Pancreas (tissue), 10 donors: ENCODE measurements around the gene WWOX. TPM values are rescaled to one million over a fixed set of nuclear protein-coding genes. Genes with fewer than 3 reads are reported as not detected.

Source experiments
- ATAC-seq, 4 donors: fragments of 200-7000 bp; cut with Tn5 transposase; one replicate each; pipeline versions ENCODE4 v1.8.0 to v1.9.1; 2020; ENCODE audit warnings: mild to moderate bottlenecking in 4 of 4, moderate library complexity in 4 of 4
- DNase-seq, 6 donors: peaks; one replicate each; pipeline ENCODE4 v3.0.0-alpha.2; 2020
- FAIRE-seq: peaks from 2 replicates; lab custom pipeline; 2012; peaks lifted over from hg19 to GRCh38; lab: Jason Lieb, UNC
- H3K27ac ChIP-seq, 4 donors: fragments of 200-600 bp; sonication (generic); 1 replicate in 3 of 4; 2 replicates in 1 of 4; pipeline versions ENCODE4 v1.5.0 to v1.8.0; 2020
- H3K27me3 ChIP-seq, 4 donors: fragments of 200-600 bp; one replicate each; pipeline ENCODE4 v1.8.0; 2021
- H3K36me3 ChIP-seq, 3 donors: fragments of 200-600 bp; sonication (generic) in 1 of 3; one replicate each; pipeline versions ENCODE4 v1.5.0 to v1.8.0; 2020 to 2021
- H3K4me1 ChIP-seq, 3 donors: fragments of 200-600 bp; one replicate each; pipeline ENCODE4 v1.8.0; 2021
- H3K4me3 ChIP-seq, 4 donors: fragments of 200-600 bp; sonication (generic) in 2 of 4; one replicate each; pipeline versions ENCODE4 v1.5.0 to v1.8.0; 2020 to 2021
- H3K9me3 ChIP-seq, 4 donors: fragments of 200-600 bp; one replicate each; pipeline ENCODE4 v1.8.0; 2021
- CTCF ChIP-seq, 4 donors: fragments of 200-600 bp; sonication (generic) in 3 of 4; IDR thresholded peaks; one replicate each; pipeline versions ENCODE4 v1.5.0 to v1.8.0; 2021; ENCODE audit warnings: antibody characterized with exemption in 4 of 4
- WGBS, 2 donors: extraction: QIAGEN DNeasy Blood & Tissue Kit; methylation state at CpG; one replicate each; pipeline ENCODE4 v1.1.7; 2013; 5-methylcytosine and 5-hydroxymethylcytosine counted together
- intact Hi-C, 3 donors: fragments of 100-400 bp; cut with DNase I; formaldehyde crosslinking; loops; one replicate each; pipeline versions ENCODE4 v1.11.1 to v1.14.2; 2022
- polyA plus RNA-seq, 2 donors: library from polyadenylated mRNA; stranded (reverse); fragments of 200-250 nt; gene quantifications; one replicate each; pipeline ENCODE4 v1.2.3, GENCODE V29; 2013
- total RNA-seq, 6 donors: library from RNA; stranded (reverse); fragmentation: NEBNext Ultra II Directional in 4 of 6; extraction: Animal tissue kit (Norgen Biotek cat#: 25700) in 4 of 6; gene quantifications; one replicate each; pipeline versions ENCODE4 v1.2.1 to v1.2.4, GENCODE V29; 2021 to 2023
- donor health status: healthy with polysubstance abuse.
- donor health status: DM: no; HTN: no; CAD: no; lungs with moderate emphysema.
- donor health status: DM: no; HTN: no; CAD: no.
- donor health status: control.
- donor health status: control.
- donor health status: Bipolar disorder and iron deficiency.
- donor health status: DM: yes; HTN: yes; CAD: no.
- donor health status: DM: no; HTN: no; CAD: no.
- donor health status: DM: no; HTN: no; CAD: no.
- donor health status: DM: yes; HTN: yes; CAD: no.

WWOX gene
- total and polyA plus RNA-seq, 8 donors = 6.8 to 14.4 (median 10.8) TPM

DNA sequence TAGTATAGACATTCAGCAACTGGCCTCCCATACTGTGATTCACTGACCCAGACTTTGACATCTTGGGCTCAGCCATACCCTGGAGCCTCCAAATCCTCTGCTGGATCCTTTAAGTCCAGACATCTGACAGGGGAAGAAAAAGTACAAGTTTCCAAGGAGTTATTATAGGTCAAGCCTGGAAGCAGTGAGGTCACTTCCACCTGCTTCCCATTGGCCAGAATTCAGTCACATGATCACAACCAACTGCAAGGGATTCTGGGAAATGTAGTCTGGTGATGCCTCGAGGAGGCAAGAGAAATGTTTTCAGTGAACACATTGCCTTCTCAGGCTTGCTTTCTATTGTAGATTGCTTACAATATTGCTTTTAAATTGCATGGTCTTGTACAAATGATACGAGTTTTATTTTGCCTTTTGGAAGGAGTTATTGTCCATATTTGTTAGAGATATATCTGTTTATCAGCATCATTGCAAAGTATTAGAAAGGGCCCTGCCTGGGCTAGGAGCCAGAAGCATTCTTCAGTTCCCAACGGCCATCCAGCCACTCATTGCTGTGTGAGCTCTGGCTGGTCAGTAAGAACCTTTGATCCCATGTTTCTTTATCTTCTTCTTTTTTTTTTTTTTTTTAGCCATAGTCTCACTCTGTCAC, 696.9 kb downstream of the WWOX start:
- 60 to 65% methylated on average over 3 of the region's 3 CpGs for WGBS, 2 donors
- TF ChIP-seq CTCF (IDR thresholded peaks at IDR 0.05) = no peak
- Histone ChIP-seq H3K4me1 (no peaks in the 10 kb centered on the region), H3K27me3 (no peaks in the 10 kb centered on the region), H3K36me3 (no peaks in the 10 kb centered on the region), H3K9me3 (no peaks in the 10 kb centered on the region), H3K27ac (no peak overlapping the region), H3K4me3 (no peak overlapping the region)
- DNase-seq = peak in 2 of 6 donors; percentile 12 to 44
- peak in 3 of 4 donors; percentile 68 to 79 (median 72) for ATAC-seq
- intact Hi-C loops = no loop called here
- no peak for FAIRE-seq

GRCh38 chr16:78799429-78799828, 700.0 kb downstream of the WWOX start:
- DNase-seq (no peak), FAIRE-seq (no peak), ATAC-seq (no peak)
- no peaks in the 10 kb centered on the region for H3K36me3 ChIP-seq
- no peak overlapping the region for H3K4me3 ChIP-seq
- H3K27ac ChIP-seq = no peak overlapping the region
- no peaks in the 10 kb centered on the region for H3K4me1 ChIP-seq
- no peak for TF ChIP-seq CTCF (IDR thresholded peaks at IDR 0.05)
- 61 to 84% methylated on average over 5 of the region's 5 CpGs for WGBS, 2 donors
- intact Hi-C loops = no loop called here
- H3K9me3 ChIP-seq = no peaks in the 10 kb centered on the region
- H3K27me3 ChIP-seq = no peaks in the 10 kb centered on the region

DNA sequence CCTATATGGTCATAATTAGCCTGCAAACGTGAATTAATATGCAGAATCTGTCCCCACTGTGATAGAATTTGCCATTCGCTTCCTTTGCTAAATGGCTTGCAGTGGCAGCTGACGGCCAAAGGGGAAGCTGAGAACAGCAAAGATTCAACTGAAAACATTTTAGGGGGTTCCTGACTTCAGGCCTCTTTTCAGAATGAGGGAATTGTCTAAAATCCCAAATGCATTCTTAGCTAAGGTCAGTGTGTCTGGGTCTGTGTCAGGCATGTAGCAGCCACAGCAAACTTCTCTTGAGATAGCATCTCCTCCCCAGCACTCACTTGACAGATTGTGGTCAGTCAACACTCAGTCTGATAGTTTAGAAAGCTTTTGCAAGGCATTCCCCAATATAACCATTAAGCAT, 701.1 kb downstream of the WWOX start:
- no peak overlapping the region for H3K4me3 ChIP-seq
- H3K4me1 ChIP-seq = no peaks in the 10 kb centered on the region
- H3K27me3 ChIP-seq = no peaks in the 10 kb centered on the region
- no peaks in the 10 kb centered on the region for H3K9me3 ChIP-seq
- no peak for TF ChIP-seq CTCF (IDR thresholded peaks at IDR 0.05)
- no peak overlapping the region for H3K27ac ChIP-seq
- H3K36me3 ChIP-seq = no peaks in the 10 kb centered on the region
- 87 to 91% methylated on average over 3 of the region's 3 CpGs for WGBS, 2 donors
- no peak for ATAC-seq
- no peak for FAIRE-seq
- no peak for DNase-seq
- intact Hi-C loops = no loop called here

DNA sequence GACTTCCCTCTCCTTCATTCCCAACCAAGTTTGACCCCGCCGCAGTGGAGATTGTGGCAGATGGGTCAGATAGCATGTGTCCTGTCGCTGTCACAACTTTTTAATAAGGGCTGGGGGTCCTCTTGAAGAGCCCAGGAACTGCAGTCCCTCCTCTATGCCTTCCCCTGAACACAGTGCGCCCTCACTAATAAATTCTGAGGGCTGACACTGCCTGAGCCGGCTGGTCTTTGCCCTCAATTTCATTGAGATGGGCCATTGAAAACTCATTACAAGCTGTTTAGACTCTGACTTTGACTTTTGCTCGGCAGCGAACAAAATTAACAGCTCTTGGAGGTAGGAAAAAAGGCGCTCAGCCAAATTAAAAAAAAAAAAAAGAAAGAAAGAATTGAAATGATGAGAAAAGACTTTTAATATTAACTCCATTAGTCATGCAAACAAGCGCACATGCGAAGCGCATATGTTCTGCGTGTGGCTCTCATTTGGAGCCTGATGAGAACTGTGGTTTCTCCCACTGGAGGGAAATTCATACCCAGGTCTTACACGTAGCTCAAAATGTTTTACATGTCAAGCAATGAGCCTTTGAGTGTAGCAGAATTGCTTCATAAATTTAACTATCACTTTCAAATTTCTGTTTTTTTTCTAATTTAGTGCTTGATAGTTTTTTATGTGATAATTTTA, 704.7 kb downstream of the WWOX start:
- no peak for FAIRE-seq
- H3K27ac ChIP-seq = no peak overlapping the region
- no peaks in the 10 kb centered on the region for H3K4me1 ChIP-seq
- intact Hi-C loops = no loop called here
- H3K27me3 ChIP-seq = no peaks in the 10 kb centered on the region
- no peak for ATAC-seq
- no peaks in the 10 kb centered on the region for H3K36me3 ChIP-seq
- 93 to 96% methylated on average over 13 of the region's 13 CpGs for WGBS, 2 donors
- no peak for DNase-seq
- no peak overlapping the region for H3K4me3 ChIP-seq
- no peaks in the 10 kb centered on the region for H3K9me3 ChIP-seq
- no peak for TF ChIP-seq CTCF (IDR thresholded peaks at IDR 0.05)

DNA sequence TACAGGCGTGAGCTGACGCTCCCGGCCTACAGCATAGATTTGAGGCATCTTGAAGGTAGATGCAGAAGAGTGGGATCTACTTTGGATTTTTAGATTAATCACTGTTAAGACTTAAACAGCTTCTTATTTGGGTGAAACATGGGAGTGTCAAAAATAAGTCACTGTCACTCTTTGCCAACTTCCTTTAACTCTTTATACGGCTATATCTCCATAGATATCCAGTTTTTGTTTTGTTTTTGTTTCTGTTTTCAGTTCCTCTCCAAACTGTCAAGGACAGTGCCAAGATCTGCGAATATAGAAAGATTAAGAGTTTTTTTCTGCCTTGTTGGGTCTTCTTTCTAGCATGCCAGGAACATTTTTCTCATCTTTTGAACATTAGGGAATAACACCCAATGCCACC, 706.1 kb downstream of the WWOX start:
- TF ChIP-seq CTCF (IDR thresholded peaks at IDR 0.05) = no peak
- H3K27me3 ChIP-seq = no peaks in the 10 kb centered on the region
- H3K27ac ChIP-seq = no peak overlapping the region
- H3K36me3 ChIP-seq = no peaks in the 10 kb centered on the region
- ATAC-seq (no peak), DNase-seq (no peak), FAIRE-seq (no peak)
- 90 to 91% methylated on average over 5 of the region's 5 CpGs for WGBS, 2 donors
- intact Hi-C loops = no loop called here
- no peaks in the 10 kb centered on the region for H3K9me3 ChIP-seq
- no peaks in the 10 kb centered on the region for H3K4me1 ChIP-seq
- H3K4me3 ChIP-seq = no peak overlapping the region
